NT2/D1 (cell line): Measurements from ENCODE around the gene GDF10.

Experiments
- DNase-seq: peaks from one replicate; pipeline ENCODE4 v3.0.0-alpha.2; 2011; ENCODE audit warnings: low read depth, low spot score
- H3K27me3 ChIP-seq: 2 replicates; pipeline ENCODE4 v1.6.0; 2011; ENCODE audit warnings: mild to moderate bottlenecking; ENCODE audit not compliant: insufficient read length, insufficient read depth
- H3K36me3 ChIP-seq: 2 replicates; pipeline ENCODE4 v1.6.1; 2011; ENCODE audit warnings: mild to moderate bottlenecking, low read length, mixed read lengths; ENCODE audit not compliant: insufficient read depth, insufficient read length
- H3K4me1 ChIP-seq: 2 replicates; pipeline ENCODE4 v1.5.1; 2011; ENCODE audit not compliant: insufficient read depth, insufficient read length
- H3K4me3 ChIP-seq: 2 replicates; pipeline ENCODE4 v1.5.1; 2011; ENCODE audit warnings: low read depth; ENCODE audit not compliant: insufficient read length
- H3K9ac ChIP-seq: 2 replicates; pipeline ENCODE4 v1.6.0; 2011; ENCODE audit warnings: low read depth; ENCODE audit not compliant: insufficient read length
- H3K9me3 ChIP-seq: 2 replicates; pipeline ENCODE4 v1.5.1; 2011; ENCODE audit warnings: mild to moderate bottlenecking, low read length; ENCODE audit not compliant: insufficient read depth
- SUZ12 ChIP-seq: IDR thresholded peaks from 2 replicates; pipeline ENCODE4 v1.6.1; 2011; ENCODE audit not compliant: insufficient read length, insufficient read depth; ENCODE audit errors: extremely low read depth
- YY1 ChIP-seq: IDR thresholded peaks from 2 replicates; pipeline ENCODE4 v1.6.1; 2011; ENCODE audit not compliant: insufficient read length, insufficient read depth
- ZNF274 ChIP-seq: IDR thresholded peaks from 2 replicates; pipeline ENCODE4 v1.6.1; 2011; ENCODE audit warnings: mild to moderate bottlenecking, low read depth, low read length

Gene GDF10

GRCh38 chr10:47346581-47347302 lies 46.7 kb downstream of the GDF10 start:
- Histone ChIP-seq H3K36me3 (no peaks in the 10 kb centered on the region), H3K27me3 (no peaks in the 10 kb centered on the region), H3K4me1 (no peaks in the 10 kb centered on the region), H3K9me3 (no peaks in the 10 kb centered on the region), H3K9ac (no peak overlapping the region), H3K4me3 (no peak overlapping the region)
- no peak for DNase-seq
- TF ChIP-seq YY1 (no peak), ZNF274 (no peak), SUZ12 (no peak)

DNA sequence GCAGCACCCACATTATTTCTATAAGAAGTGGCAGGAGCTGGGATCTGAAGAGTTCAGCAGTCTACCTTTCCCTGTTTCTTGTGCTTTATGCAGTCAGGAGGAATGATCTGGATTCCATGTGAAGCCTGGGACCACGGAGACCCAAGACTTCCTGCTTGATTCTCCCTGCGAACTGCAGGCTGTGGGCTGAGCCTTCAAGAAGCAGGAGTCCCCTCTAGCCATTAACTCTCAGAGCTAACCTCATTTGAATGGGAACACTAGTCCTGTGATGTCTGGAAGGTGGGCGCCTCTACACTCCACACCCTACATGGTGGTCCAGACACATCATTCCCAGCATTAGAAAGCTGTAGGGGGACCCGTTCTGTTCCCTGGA lies 47.3 kb downstream of the GDF10 start:
- no peaks in the 10 kb centered on the region for H3K4me1 ChIP-seq
- H3K36me3 ChIP-seq: no peaks in the 10 kb centered on the region
- no peak overlapping the region for H3K4me3 ChIP-seq
- no peaks in the 10 kb centered on the region for H3K9me3 ChIP-seq
- TF ChIP-seq ZNF274 (no peak), SUZ12 (no peak), YY1 (no peak)
- no peak overlapping the region for H3K9ac ChIP-seq
- H3K27me3 ChIP-seq: no peaks in the 10 kb centered on the region
- DNase-seq: no peak

- Histone ChIP-seq H3K4me1 (no peaks in the 10 kb centered on the region), H3K27me3 (no peaks in the 10 kb centered on the region), H3K9ac (no peak within 1 kb of the TSS), H3K4me3 (no peak within 1 kb of the TSS), H3K36me3 (no peaks in the 10 kb centered on the region), H3K9me3 (no peaks in the 10 kb centered on the region)
- TF ChIP-seq YY1 (no peak), ZNF274 (no peak), SUZ12 (no peak)
- no peak for DNase-seq
Measured at GRCh38 chr10:47348138-47348651, 48.2 kb downstream of the GDF10 start, which contains the start of gene RBP3. RBP3 (plus strand) TSS chr10:47348363; CDS start chr10:47348485, 122 bp downstream.

- DNase-seq: no peak
- no peaks in the 10 kb centered on the region for H3K9me3 ChIP-seq
- H3K4me3 ChIP-seq: no peak overlapping the region
- TF ChIP-seq SUZ12 (no peak), ZNF274 (no peak), YY1 (no peak)
- H3K4me1 ChIP-seq: no peaks in the 10 kb centered on the region
- no peaks in the 10 kb centered on the region for H3K36me3 ChIP-seq
- H3K9ac ChIP-seq: no peak overlapping the region
- H3K27me3 ChIP-seq: no peaks in the 10 kb centered on the region
Measured at GRCh38 chr10:47348661-47349470, 48.9 kb downstream of the GDF10 start.

DNA sequence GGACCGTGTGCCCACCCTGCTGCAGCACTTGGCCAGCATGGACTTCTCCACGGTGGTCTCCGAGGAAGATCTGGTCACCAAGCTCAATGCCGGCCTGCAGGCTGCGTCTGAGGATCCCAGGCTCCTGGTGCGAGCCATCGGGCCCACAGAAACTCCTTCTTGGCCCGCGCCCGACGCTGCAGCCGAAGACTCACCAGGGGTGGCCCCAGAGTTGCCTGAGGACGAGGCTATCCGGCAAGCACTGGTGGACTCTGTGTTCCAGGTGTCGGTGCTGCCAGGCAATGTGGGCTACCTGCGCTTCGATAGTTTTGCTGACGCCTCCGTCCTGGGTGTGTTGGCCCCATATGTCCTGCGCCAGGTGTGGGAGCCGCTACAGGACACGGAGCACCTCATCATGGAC lies 49.5 kb downstream of the GDF10 start:
- Histone ChIP-seq H3K9me3 (no peaks in the 10 kb centered on the region), H3K36me3 (no peaks in the 10 kb centered on the region), H3K9ac (no peak overlapping the region), H3K4me1 (no peaks in the 10 kb centered on the region), H3K27me3 (no peaks in the 10 kb centered on the region), H3K4me3 (no peak overlapping the region)
- no peak for DNase-seq
- TF ChIP-seq ZNF274 (no peak), SUZ12 (no peak), YY1 (no peak)

DNA sequence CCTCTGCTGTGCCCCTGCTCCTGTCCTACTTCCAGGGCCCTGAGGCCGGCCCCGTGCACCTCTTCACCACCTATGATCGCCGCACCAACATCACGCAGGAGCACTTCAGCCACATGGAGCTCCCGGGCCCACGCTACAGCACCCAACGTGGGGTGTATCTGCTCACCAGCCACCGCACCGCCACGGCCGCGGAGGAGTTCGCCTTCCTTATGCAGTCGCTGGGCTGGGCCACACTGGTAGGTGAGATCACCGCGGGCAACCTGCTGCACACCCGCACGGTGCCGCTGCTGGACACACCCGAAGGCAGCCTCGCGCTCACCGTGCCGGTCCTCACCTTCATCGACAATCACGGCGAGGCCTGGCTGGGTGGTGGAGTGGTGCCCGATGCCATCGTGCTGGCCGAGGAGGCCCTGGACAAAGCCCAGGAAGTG lies 50.0 kb downstream of the GDF10 start:
- Histone ChIP-seq H3K4me3 (no peak overlapping the region), H3K9me3 (no peaks in the 10 kb centered on the region), H3K36me3 (no peaks in the 10 kb centered on the region), H3K27me3 (no peaks in the 10 kb centered on the region), H3K9ac (no peak overlapping the region), H3K4me1 (no peaks in the 10 kb centered on the region)
- DNase-seq: no peak
- TF ChIP-seq ZNF274 (no peak), YY1 (no peak), SUZ12 (no peak)
